ENCODE data around the gene ERMAP. TPM values are rescaled to one million over a fixed set of nuclear protein-coding genes. Genes with fewer than 3 reads are reported as not detected.
"Not testable (repeated sequence)": the region's sequence is repeated elsewhere in the genome, so short reads cannot be mapped to it uniquely, and the experiment has no call there.

Gene ERMAP
- total and polyA plus RNA-seq, 2 donors from 2014 or later: 5.4 to 13.3 TPM

DNA sequence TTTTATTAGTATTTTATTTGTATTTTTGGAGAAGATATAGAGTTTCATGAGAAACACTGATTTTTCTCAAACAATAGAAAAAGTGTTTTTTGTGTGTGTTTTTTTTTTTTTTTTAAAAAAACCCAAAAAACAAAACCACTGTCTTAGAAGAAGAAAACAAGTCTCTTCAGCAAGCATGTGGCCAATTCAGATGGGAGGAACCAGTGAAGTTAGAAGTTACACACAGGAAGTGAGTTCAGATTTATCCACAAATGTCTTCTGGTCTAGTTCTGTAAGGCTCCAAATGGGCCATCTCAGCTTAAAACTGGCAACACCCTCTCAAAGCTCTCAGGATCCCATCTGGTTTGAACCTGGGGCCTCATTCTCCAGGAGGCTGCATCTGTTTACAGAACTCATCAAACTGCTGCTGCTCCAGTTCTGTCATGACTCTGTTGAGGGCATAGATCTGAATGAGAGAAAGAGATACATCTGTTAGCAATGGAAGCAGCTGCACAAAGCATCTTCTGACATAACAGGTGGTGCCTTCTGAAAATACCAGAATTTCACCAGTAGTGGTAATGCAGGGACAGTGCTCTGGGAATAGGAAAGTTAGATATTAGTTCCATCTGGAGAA, 9.8 kb upstream of the ERMAP start:
- FAIRE-seq (no peak), DNase-seq (no peak)
- peaks cover 0 to 2% (median 0%) of the 10 kb centered on the region in 3 donors for H3K36me3 ChIP-seq (ENCODE audit: control insufficient read depth in 2 of 3, insufficient read depth in 3 of 3, low read length in 3 of 3)
- H3K9me3 ChIP-seq (ENCODE audit: control insufficient read depth in 2 of 3, insufficient read depth in 1 of 3, low read length in 3 of 3): no peaks in the 10 kb centered on the region
- intact Hi-C loops (cut with DNase I): no loop called here
- no peaks in the 10 kb centered on the region for H3K27me3 ChIP-seq (ENCODE audit: control insufficient read depth, insufficient read depth, low read length)
- H3K4me1 ChIP-seq (ENCODE audit: control insufficient read depth in 2 of 3, insufficient read depth in 2 of 3, low read depth in 1 of 3, low read length in 3 of 3): no peaks in the 10 kb centered on the region
- H3K4me3 ChIP-seq (ENCODE audit: low read length in 3 of 3): no peak overlapping the region
- no peak overlapping the region for H3K27ac ChIP-seq (ENCODE audit: low read depth in 2 of 2, low read length in 2 of 2)
- H3K9ac ChIP-seq (ENCODE audit: low read length in 3 of 3): no peak overlapping the region
- TF ChIP-seq, protein P1, sequence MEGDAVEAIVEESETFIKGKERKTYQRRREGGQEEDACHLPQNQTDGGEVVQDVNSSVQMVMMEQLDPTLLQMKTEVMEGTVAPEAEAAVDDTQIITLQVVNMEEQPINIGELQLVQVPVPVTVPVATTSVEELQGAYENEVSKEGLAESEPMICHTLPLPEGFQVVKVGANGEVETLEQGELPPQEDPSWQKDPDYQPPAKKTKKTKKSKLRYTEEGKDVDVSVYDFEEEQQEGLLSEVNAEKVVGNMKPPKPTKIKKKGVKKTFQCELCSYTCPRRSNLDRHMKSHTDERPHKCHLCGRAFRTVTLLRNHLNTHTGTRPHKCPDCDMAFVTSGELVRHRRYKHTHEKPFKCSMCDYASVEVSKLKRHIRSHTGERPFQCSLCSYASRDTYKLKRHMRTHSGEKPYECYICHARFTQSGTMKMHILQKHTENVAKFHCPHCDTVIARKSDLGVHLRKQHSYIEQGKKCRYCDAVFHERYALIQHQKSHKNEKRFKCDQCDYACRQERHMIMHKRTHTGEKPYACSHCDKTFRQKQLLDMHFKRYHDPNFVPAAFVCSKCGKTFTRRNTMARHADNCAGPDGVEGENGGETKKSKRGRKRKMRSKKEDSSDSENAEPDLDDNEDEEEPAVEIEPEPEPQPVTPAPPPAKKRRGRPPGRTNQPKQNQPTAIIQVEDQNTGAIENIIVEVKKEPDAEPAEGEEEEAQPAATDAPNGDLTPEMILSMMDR (IDR thresholded peaks at IDR 0.05; ENCODE audit: borderline replicate concordance, extremely low read depth, insufficient read depth): no peak

DNA sequence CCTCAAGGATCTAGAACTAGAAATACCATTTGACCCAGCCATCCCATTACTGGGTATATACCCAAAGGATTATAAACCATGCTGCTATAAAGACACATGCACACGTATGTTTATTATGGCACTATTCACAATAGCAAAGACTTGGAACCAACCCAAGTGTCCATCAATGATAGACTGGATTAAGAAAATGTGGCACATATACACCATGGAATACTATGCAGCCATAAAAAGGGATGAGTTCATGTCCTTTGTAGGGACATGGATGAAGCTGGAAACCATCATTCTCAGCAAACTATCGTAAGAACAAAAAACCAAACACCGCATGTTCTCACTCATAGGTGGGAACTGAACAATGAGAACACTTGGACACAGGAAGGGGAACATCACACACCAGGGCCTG, 2.1 kb upstream of the ERMAP start:
- H3K9ac ChIP-seq (ENCODE audit: low read length in 3 of 3); H3K9me3 ChIP-seq (ENCODE audit: control insufficient read depth in 2 of 3, insufficient read depth in 1 of 3, low read length in 3 of 3); intact Hi-C loops (cut with DNase I); H3K36me3 ChIP-seq (ENCODE audit: control insufficient read depth in 2 of 3, insufficient read depth in 3 of 3, low read length in 3 of 3); H3K27me3 ChIP-seq (ENCODE audit: control insufficient read depth, insufficient read depth, low read length); FAIRE-seq; H3K27ac ChIP-seq (ENCODE audit: low read depth in 2 of 2, low read length in 2 of 2); H3K4me3 ChIP-seq (ENCODE audit: low read length in 3 of 3); DNase-seq: not testable (repeated sequence)
- H3K4me1 ChIP-seq (ENCODE audit: control insufficient read depth in 2 of 3, insufficient read depth in 2 of 3, low read depth in 1 of 3, low read length in 3 of 3): peaks cover 0 to 15% (median 10%) of the 10 kb centered on the region in 3 donors

DNA sequence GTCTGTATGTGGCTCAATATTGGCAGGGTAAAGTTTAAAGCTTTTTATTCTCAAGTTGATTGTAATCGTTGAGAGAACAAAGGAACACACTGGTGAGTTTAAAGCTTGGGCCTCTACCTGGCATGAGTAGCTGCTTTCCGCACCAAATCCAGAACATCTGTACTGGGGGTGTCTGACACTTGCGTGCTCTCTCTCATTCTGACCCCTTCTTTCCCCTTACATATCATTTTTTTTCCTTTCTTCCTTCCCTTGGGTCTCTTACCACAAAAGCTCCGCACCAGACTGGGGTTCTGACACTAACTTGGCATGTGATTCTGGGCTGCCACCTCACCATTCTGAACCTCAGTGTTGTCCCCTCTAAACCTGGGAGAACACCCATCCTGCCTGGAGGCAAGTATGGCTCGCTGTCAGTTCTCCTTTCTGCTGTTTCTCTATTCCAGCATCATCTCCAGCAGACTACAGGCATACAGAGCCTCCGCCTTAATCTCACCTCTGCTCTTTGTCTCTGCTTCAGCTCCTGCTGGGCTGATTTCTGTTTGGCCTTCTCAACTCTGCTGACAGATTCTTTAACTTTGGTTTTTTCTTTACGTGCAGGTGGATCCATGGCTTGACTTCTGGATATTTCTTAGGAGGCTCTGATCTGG, 859 bp upstream of the ERMAP start:
- TF ChIP-seq, protein P1 (IDR thresholded peaks at IDR 0.05; ENCODE audit: borderline replicate concordance, extremely low read depth, insufficient read depth): no peak
- no peaks in the 10 kb centered on the region for H3K9me3 ChIP-seq (ENCODE audit: control insufficient read depth in 2 of 3, insufficient read depth in 1 of 3, low read length in 3 of 3)
- H3K36me3 ChIP-seq (ENCODE audit: control insufficient read depth in 2 of 3, insufficient read depth in 3 of 3, low read length in 3 of 3): peaks cover 0 to 2% (median 0%) of the 10 kb centered on the region in 3 donors
- H3K4me1 ChIP-seq (ENCODE audit: control insufficient read depth in 2 of 3, insufficient read depth in 2 of 3, low read depth in 1 of 3, low read length in 3 of 3): peaks cover 0 to 15% (median 10%) of the 10 kb centered on the region in 3 donors
- H3K9ac ChIP-seq (ENCODE audit: low read length in 3 of 3): peak overlapping the region in 2 of 3 donors; percentile 59 to 66
- peak overlapping the region; percentile 69 to 81 (median 81) for H3K4me3 ChIP-seq (ENCODE audit: low read length in 3 of 3)
- no peaks in the 10 kb centered on the region for H3K27me3 ChIP-seq (ENCODE audit: control insufficient read depth, insufficient read depth, low read length)
- intact Hi-C loops (cut with DNase I): no loop called here
- no peak for FAIRE-seq
- peak overlapping the region in 1 of 2 donors; percentile 61 for H3K27ac ChIP-seq (ENCODE audit: low read depth in 2 of 2, low read length in 2 of 2)
- peak in 2 of 5 donors; percentile 10 to 45 for DNase-seq

DNA sequence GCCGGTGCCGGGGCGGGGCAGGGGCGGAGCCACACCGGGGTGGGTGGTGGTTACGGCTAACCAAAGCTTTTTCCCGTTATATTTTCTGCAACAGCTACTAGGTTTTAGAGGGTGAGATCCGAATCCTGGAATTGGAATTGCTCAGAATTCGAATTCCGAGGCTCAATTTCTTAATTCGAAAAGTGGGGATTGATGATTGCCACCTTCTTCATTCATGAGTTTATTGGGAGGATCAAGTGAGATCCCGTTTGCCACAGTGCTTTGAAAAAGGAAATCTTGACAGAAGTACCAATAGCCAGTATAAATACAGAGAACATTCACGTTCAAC, 482 bp downstream of the ERMAP start:
- FAIRE-seq (no peak), DNase-seq (no peak)
- TF ChIP-seq, protein P1 (IDR thresholded peaks at IDR 0.05; ENCODE audit: borderline replicate concordance, extremely low read depth, insufficient read depth): no peak
- H3K36me3 ChIP-seq (ENCODE audit: control insufficient read depth in 2 of 3, insufficient read depth in 3 of 3, low read length in 3 of 3): peaks cover 0 to 2% (median 0%) of the 10 kb centered on the region in 3 donors
- intact Hi-C loops (cut with DNase I): no loop called here
- no peaks in the 10 kb centered on the region for H3K27me3 ChIP-seq (ENCODE audit: control insufficient read depth, insufficient read depth, low read length)
- H3K27ac ChIP-seq (ENCODE audit: low read depth in 2 of 2, low read length in 2 of 2): no peak overlapping the region
- peak overlapping the region; percentile 14 to 73 (median 68) for H3K9ac ChIP-seq (ENCODE audit: low read length in 3 of 3)
- H3K4me3 ChIP-seq (ENCODE audit: low read length in 3 of 3): peak overlapping the region; percentile 49 to 86 (median 81)
- H3K9me3 ChIP-seq (ENCODE audit: control insufficient read depth in 2 of 3, insufficient read depth in 1 of 3, low read length in 3 of 3): no peaks in the 10 kb centered on the region
- H3K4me1 ChIP-seq (ENCODE audit: control insufficient read depth in 2 of 3, insufficient read depth in 2 of 3, low read depth in 1 of 3, low read length in 3 of 3): peaks cover 0 to 18% (median 11%) of the 10 kb centered on the region in 3 donors
